GM18499 (cell line): ENCODE results near the gene HSPD1.

Source experiments
- ATAC-seq: cut with Tn5 transposase; IDR thresholded peaks from one replicate; pipeline ENCODE4 v1.9.1; 2021; ENCODE audit warnings: moderate number of reproducible peaks; ENCODE audit not compliant: insufficient read depth, unreplicated experiment

Gene HSPD1

DNA sequence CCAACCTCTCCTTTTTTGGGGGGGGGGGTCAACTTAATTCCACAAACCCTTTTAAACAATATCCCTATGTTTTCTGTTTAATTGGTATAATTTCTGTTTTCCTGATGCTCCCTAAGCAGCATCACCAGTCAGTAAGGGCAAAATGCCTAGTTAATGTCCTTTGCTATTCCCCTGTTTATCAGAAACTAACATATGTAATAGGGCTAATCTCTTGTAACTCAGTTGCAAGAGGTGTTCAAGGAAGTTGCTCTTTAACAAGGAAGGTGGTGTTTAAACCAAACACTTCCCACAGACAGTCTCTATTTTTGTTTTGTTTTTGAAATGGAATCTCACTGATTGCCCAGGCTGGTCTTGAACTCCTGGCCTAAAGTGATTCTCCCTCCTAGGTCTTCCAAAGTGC, 52.8 kb downstream of the HSPD1 start:
- ATAC-seq, result no peak

DNA sequence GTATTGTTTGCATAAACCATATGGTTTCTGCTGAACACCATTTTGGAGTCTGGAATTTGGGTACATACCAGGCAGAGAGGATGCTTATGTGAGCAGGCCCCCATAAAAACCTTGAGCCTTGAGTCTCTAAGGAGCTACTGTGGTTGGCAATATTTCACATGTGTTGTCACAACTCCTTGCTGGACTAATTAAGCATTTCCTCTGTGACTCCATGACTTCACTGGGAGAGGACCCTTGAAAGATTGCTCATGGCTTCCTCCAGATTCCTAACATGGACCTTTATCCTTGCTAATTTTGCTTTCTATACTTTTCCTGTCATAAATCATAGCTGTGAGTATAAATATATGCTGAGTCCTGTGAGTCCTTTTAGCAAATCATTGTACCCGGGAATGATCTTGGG, 53.9 kb downstream of the HSPD1 start:
- no peak for ATAC-seq

DNA sequence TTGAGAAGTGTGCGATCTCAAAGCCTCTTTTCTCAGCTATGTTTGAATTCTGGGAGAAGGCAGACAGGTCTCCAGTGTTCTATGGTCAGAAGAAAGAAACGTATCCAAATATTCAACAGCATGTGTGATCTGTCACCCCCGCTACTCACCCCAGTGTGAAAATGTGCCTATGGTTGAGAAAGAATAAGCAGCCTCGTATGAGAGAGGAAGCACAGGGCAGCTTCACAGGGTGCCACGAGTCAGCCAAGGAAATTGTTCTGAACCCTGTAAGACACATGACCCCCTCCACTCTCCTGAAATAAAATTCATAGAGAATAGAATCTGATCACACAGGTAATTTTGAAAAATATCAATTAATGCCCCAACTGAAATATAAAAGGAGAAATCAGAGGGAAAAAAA, 56.8 kb downstream of the HSPD1 start:
- no peak for ATAC-seq

DNA sequence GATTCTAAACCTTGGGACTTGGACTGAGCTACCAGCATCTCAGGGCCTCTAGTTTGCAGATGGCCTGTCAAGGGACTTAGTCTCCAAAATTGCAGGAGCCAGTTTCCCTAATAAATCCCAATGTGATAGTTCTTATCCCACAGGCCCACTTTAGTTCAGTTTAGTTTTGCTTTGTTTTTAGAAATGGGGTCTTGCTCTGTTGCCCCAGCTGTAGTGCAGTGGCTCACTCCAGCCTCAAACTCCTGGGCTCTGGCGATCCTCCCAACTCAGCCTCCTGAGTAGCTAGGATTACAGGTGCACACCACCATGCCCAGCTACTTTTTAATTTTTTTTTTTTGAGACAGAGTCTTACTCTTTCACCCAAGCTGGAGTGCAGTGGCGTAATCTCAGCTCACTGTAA, 62.3 kb downstream of the HSPD1 start:
- no peak for ATAC-seq
